Endothelial cell of umbilical vein (primary cell): ENCODE measurements around the gene GLRB. TPM values are rescaled to one million over a fixed set of nuclear protein-coding genes. Genes with fewer than 3 reads are reported as not detected.

Experiments used
- BruUV-seq: library from RNA; stranded (reverse); fragments of 400-500 nt; replicated peaks from 2 replicates; lab custom pipeline; 2021; lab: Mats Ljungman, UMichigan
- CTCF ChIA-PET: fragments of 300-600, 350-600 bp; sonication (Branson Sonifier 250); formaldehyde crosslinking; loops from one replicate; lab custom pipeline; 2021; ENCODE audit warnings: antibody characterized with exemption, inconsistent platforms; lab: Charles Lee
- POLR2A ChIA-PET: fragments of 300-600, 350-600 bp; sonication (Branson Sonifier 250); formaldehyde crosslinking; loops from one replicate; lab custom pipeline; 2021; ENCODE audit warnings: antibody characterized with exemption, inconsistent platforms; lab: Charles Lee
- DNase-seq: peaks from one replicate; pipeline ENCODE4 v3.0.0-alpha.2; 2011; ENCODE audit warnings: low read depth, low spot score
- FAIRE-seq: peaks from 2 replicates; lab custom pipeline; 2011; peaks lifted over from hg19 to GRCh38; lab: Jason Lieb, UNC
- H2AFZ ChIP-seq: 2 replicates; pipeline ENCODE4 v1.6.0; 2012; ENCODE audit warnings: low read depth, low read length, control low read depth, inconsistent platforms
- H3K27ac ChIP-seq: 2 replicates; pipeline ENCODE4 v1.5.1; 2011; ENCODE audit warnings: low read depth, mild to moderate bottlenecking, control low read depth, low read length, moderate library complexity; ENCODE audit not compliant: insufficient read depth
- H3K27me3 ChIP-seq, 2 experiments: 2 replicates each; pipeline versions ENCODE4 v1.6.0 to v1.6.1; 2011; ENCODE audit warnings: low read length in 2 of 2, mixed read lengths in 1 of 2; ENCODE audit not compliant: control insufficient read depth in 2 of 2, insufficient read depth in 2 of 2
- H3K36me3 ChIP-seq, 2 experiments: 2 replicates in 1 of 2; 3 replicates in 1 of 2; pipeline ENCODE4 v1.5.1; 2011; ENCODE audit warnings: low read length in 2 of 2, mild to moderate bottlenecking in 1 of 2, moderate library complexity in 1 of 2; ENCODE audit not compliant: control insufficient read depth in 2 of 2, insufficient read depth in 2 of 2; ENCODE audit errors: extremely low read depth in 1 of 2
- H3K4me1 ChIP-seq: 3 replicates; pipeline ENCODE4 v1.5.1; 2011; ENCODE audit warnings: mild to moderate bottlenecking, low read length; ENCODE audit not compliant: control insufficient read depth, insufficient read depth; ENCODE audit errors: extremely low read depth
- H3K4me2 ChIP-seq: 2 replicates; pipeline ENCODE4 v1.6.1; 2011; ENCODE audit warnings: low read length, control low read depth, mixed read lengths; ENCODE audit not compliant: insufficient read depth
- H3K4me3 ChIP-seq, 3 experiments: fragments of 200-600 bp in 1 of 3; sonication (generic), shearing (Covaris generic) in 1 of 3; replicated peaks in 1 of 3; 2 replicates each; pipeline ENCODE4 v1.5.1; 2011 to 2016; ENCODE audit warnings: control low read depth in 3 of 3, low read length in 3 of 3, mild to moderate bottlenecking in 2 of 3, inconsistent platforms in 1 of 3, low read depth in 1 of 3, moderate library complexity in 1 of 3; ENCODE audit not compliant: insufficient read depth in 1 of 3
- H3K79me2 ChIP-seq: 2 replicates; pipeline ENCODE4 v1.6.0; 2012; ENCODE audit warnings: low read length, inconsistent platforms; ENCODE audit not compliant: control insufficient read depth, insufficient read depth
- H3K9ac ChIP-seq: replicated peaks from 2 replicates; pipeline ENCODE3; 2011; ENCODE audit warnings: low read length, control low read depth; ENCODE audit not compliant: insufficient read depth; ENCODE audit errors: extremely low read depth
- H3K9me1 ChIP-seq: replicated peaks from 3 replicates; pipeline ENCODE4 v1.6.0; 2011; ENCODE audit warnings: mild to moderate bottlenecking, low read length; ENCODE audit not compliant: control insufficient read depth, insufficient read depth; ENCODE audit errors: extremely low read depth
- H3K9me3 ChIP-seq: replicated peaks from 2 replicates; pipeline ENCODE4 v1.5.1; 2012; ENCODE audit warnings: low read length, inconsistent platforms; ENCODE audit not compliant: control insufficient read depth, insufficient read depth
- H4K20me1 ChIP-seq: replicated peaks from 2 replicates; pipeline ENCODE3; 2011; ENCODE audit warnings: mild to moderate bottlenecking, low read length; ENCODE audit not compliant: control insufficient read depth, insufficient read depth; ENCODE audit errors: extremely low read depth
- EZH2 ChIP-seq: IDR thresholded peaks from 2 replicates; pipeline ENCODE4 v1.6.1; 2012; ENCODE audit warnings: borderline replicate concordance, low read depth, mild to moderate bottlenecking, moderate library complexity, low read length, inconsistent platforms; ENCODE audit not compliant: severe bottlenecking
- FOS ChIP-seq: IDR thresholded peaks from 2 replicates; pipeline ENCODE4 v1.6.1; 2011; ENCODE audit warnings: mild to moderate bottlenecking, low read length, moderate library complexity, borderline replicate concordance; ENCODE audit not compliant: insufficient read depth
- GATA2 ChIP-seq: IDR thresholded peaks from 2 replicates; pipeline ENCODE4 v1.7.0; 2011; ENCODE audit warnings: low read depth, mild to moderate bottlenecking, moderate library complexity, mixed read lengths, low read length; ENCODE audit not compliant: insufficient read length, insufficient read depth
- JUN ChIP-seq: IDR thresholded peaks from 2 replicates; pipeline ENCODE4 v1.6.1; 2011; ENCODE audit warnings: borderline replicate concordance, low read depth; ENCODE audit not compliant: insufficient read length, insufficient read depth
- MAX ChIP-seq: IDR thresholded peaks from 2 replicates; pipeline ENCODE4 v1.6.1; 2011; ENCODE audit not compliant: insufficient read depth, insufficient read length
- MYC ChIP-seq: IDR thresholded peaks from one replicate; pipeline ENCODE4 v1.6.1; 2011; ENCODE audit warnings: mild to moderate bottlenecking, low read depth, low read length
- POLR2A ChIP-seq: IDR thresholded peaks from 2 replicates; pipeline ENCODE4 v1.6.1; 2012; ENCODE audit warnings: low read depth, mild to moderate bottlenecking, control low read depth, low read length
- POLR2AphosphoS5 ChIP-seq: IDR thresholded peaks from 2 replicates; pipeline ENCODE4 v1.6.1; 2012; ENCODE audit warnings: low read depth, mild to moderate bottlenecking, control low read depth, low read length, moderate library complexity; ENCODE audit not compliant: insufficient read depth
- dilution Hi-C: fragments of 300-500 bp; cut with MboI; formaldehyde crosslinking; loops from one replicate; pipeline ENCODE4 v1.15.0; 2019; ENCODE audit warnings: low sequenced_read_pairs; ENCODE audit not compliant: extremely low pct_ligation_motif_present
- intact Hi-C: fragments of 100-400 bp; cut with micrococcal nuclease; formaldehyde crosslinking; loops from one replicate; pipeline ENCODE4 v1.10.0; 2022
- polyA plus RNA-seq, 4 experiments: library from polyadenylated mRNA; depleted of rRNA in 3 of 4; stranded (reverse) in 3 of 4; unstranded in 1 of 4; fragments of >200 nt; gene quantifications; 2 replicates each; pipeline versions ENCODE4 v1.2.1 to v1.2.3, GENCODE V29; 2011 to 2012; ENCODE audit warnings: missing spikeins in 1 of 4
- total RNA-seq: library from RNA; stranded (reverse); gene quantifications from 2 replicates; pipeline ENCODE4 v1.2.3, GENCODE V29; 2021
- TF ChIP-seq, protein P1 (sequence below), 2 donors: IDR thresholded peaks; 1 replicate in 1 of 2; 2 replicates in 1 of 2; pipeline ENCODE4 v1.5.1; 2011; ENCODE audit warnings: low read length in 2 of 2, mild to moderate bottlenecking in 2 of 2, moderate library complexity in 2 of 2, control low read depth in 1 of 2, inconsistent platforms in 1 of 2, low read depth in 1 of 2; ENCODE audit not compliant: insufficient read depth in 1 of 2; ENCODE audit errors: extremely low read depth in 1 of 2

GLRB gene
- total and polyA plus RNA-seq, 2 donors (not counting 3 experiments of a cell fraction or from before 2014, with no cell fraction given) = 3.8 to 5.7 TPM

DNA sequence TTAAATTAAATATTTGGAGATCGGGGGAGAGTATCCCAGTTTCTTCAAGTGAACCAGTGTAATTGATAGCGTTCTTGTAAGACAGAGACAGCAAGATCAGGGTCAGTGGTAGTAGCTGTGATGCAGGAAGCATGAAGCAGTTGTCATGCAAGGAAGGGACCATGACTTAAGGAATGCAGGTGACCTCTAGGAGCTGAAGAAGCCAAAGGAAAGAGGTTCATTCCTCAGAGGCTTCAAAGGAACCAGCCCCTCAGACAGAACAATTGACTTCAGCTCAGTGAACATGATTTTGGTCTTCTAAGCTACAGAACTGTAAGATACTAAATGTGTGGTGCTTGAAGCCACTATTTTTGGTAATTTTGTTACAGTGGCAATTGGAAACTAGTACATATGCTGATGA lies 51.6 kb downstream of the GLRB start:
- H2AFZ ChIP-seq = no peak overlapping the region
- no peak overlapping the region for H3K27ac ChIP-seq
- ChIA-PET POLR2A (no interaction called here), CTCF (interaction anchor here (1.0 to 3.0 kb wide), 3 partner anchors 82 to 652 kb away, joined by 3 to 15 read pairs (median 8); no protein-coding TSS in a partner anchor)
- no peaks in the 10 kb centered on the region for H3K9me1 ChIP-seq
- no peak overlapping the region for H3K9ac ChIP-seq
- H3K4me2 ChIP-seq = no peak overlapping the region
- BruUV-seq = no TSS peak
- dilution Hi-C loops (no loop called here), intact Hi-C loops (loop anchor here (5.0 to 10.0 kb wide), 3 partner anchors 850 to 1320 kb away; no protein-coding TSS in a partner anchor)
- FAIRE-seq (no peak), DNase-seq (peak; percentile 4)
- H3K9me3 ChIP-seq = no peaks in the 10 kb centered on the region
- no peaks in the 10 kb centered on the region for H3K27me3 ChIP-seq
- H3K79me2 ChIP-seq = no peaks in the 10 kb centered on the region
- no peaks in the 10 kb centered on the region for H4K20me1 ChIP-seq
- no peaks in the 10 kb centered on the region for H3K36me3 ChIP-seq
- TF ChIP-seq EZH2 (no peak), JUN (no peak), MAX (no peak), MYC (no peak), POLR2AphosphoS5 (no peak), POLR2A (no peak), FOS (no peak), GATA2 (no peak)
- TF ChIP-seq, protein P1, sequence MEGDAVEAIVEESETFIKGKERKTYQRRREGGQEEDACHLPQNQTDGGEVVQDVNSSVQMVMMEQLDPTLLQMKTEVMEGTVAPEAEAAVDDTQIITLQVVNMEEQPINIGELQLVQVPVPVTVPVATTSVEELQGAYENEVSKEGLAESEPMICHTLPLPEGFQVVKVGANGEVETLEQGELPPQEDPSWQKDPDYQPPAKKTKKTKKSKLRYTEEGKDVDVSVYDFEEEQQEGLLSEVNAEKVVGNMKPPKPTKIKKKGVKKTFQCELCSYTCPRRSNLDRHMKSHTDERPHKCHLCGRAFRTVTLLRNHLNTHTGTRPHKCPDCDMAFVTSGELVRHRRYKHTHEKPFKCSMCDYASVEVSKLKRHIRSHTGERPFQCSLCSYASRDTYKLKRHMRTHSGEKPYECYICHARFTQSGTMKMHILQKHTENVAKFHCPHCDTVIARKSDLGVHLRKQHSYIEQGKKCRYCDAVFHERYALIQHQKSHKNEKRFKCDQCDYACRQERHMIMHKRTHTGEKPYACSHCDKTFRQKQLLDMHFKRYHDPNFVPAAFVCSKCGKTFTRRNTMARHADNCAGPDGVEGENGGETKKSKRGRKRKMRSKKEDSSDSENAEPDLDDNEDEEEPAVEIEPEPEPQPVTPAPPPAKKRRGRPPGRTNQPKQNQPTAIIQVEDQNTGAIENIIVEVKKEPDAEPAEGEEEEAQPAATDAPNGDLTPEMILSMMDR (IDR thresholded peaks at IDR 0.05; ENCODE audit: extremely low read depth in 1 of 2, insufficient read depth in 1 of 2, low read depth in 1 of 2, low read length in 2 of 2) = no peak
- H3K4me3 ChIP-seq = no peak overlapping the region
- H3K4me1 ChIP-seq = no peaks in the 10 kb centered on the region
